A549 (cell line): ENCODE results near the gene KCNQ1. TPM values are rescaled to one million over a fixed set of nuclear protein-coding genes. Genes with fewer than 3 reads are reported as not detected.

Source experiments
- ATAC-seq, 2 experiments: fragments of 200-7000 bp in 1 of 2; fragments of >200 bp in 1 of 2; cut with Nextera tagmentation in 1 of 2; cut with Tn5 transposase in 1 of 2; 3 replicates each; pipeline versions ENCODE4 v1.8.0 to v1.9.1; 2018 to 2020; ENCODE audit warnings: mild to moderate bottlenecking in 1 of 2, moderate library complexity in 1 of 2
- CTCF ChIA-PET: fragments of 300-600 bp; sonication (Branson Sonifier 250); formaldehyde crosslinking; extraction: SDS; loops from one replicate; lab custom pipeline; 2021; ENCODE audit warnings: antibody characterized with exemption, inconsistent platforms; lab: Yijun Ruan, JAX
- POLR2A ChIA-PET: fragments of 350-600 bp; formaldehyde crosslinking; extraction: SDS; loops from one replicate; lab custom pipeline; 2021; ENCODE audit warnings: antibody characterized with exemption, inconsistent platforms; lab: Yijun Ruan, JAX
- DNase-seq, 2 experiments: peaks; one replicate each; pipeline versions ENCODE4 v3.0.0 to v3.0.0-alpha.2; 2011 to 2016; ENCODE audit warnings: low read depth in 1 of 2, low spot score in 1 of 2
- FAIRE-seq: peaks from 2 replicates; lab custom pipeline; 2011; peaks lifted over from hg19 to GRCh38; lab: Jason Lieb, UNC
- H3K27ac ChIP-seq, 2 experiments: fragments of >200 bp; sonication (Bioruptor Twin); formaldehyde crosslinking; 3 replicates each; pipeline ENCODE4 v1.5.1; 2016 to 2017
- H3K4me1 ChIP-seq: fragments of >200 bp; sonication (Bioruptor Twin); formaldehyde crosslinking; 3 replicates; pipeline ENCODE4 v1.6.1; 2016
- H3K4me2 ChIP-seq: fragments of >200 bp; sonication (Bioruptor Twin); formaldehyde crosslinking; 3 replicates; pipeline ENCODE4 v1.6.1; 2016
- H3K4me3 ChIP-seq: fragments of >200 bp; sonication (Bioruptor Twin); formaldehyde crosslinking; 3 replicates; pipeline ENCODE4 v1.5.1; 2016
- H3K9me3 ChIP-seq: fragments of >200 bp; sonication (Bioruptor Twin); formaldehyde crosslinking; 3 replicates; pipeline ENCODE4 v1.6.1; 2016
- CBX8 ChIP-seq: fragments of 200-600 bp; sonication (generic); IDR thresholded peaks from 2 replicates; pipeline ENCODE4 v1.6.1; 2016
- EHF ChIP-seq: fragments of 250-450 bp; sonication (Bioruptor Pico); IDR thresholded peaks from 2 replicates; pipeline ENCODE4 v1.5.0; 2020; ENCODE audit warnings: mild to moderate bottlenecking
- ELK1 ChIP-seq: fragments of 150-350 bp; IDR thresholded peaks from 2 replicates; pipeline ENCODE4 v1.6.1; 2014; ENCODE audit warnings: low read depth, mild to moderate bottlenecking, low read length
- GATA3 ChIP-seq: IDR thresholded peaks from 2 replicates; pipeline ENCODE4 v1.6.1; 2012; ENCODE audit warnings: borderline replicate concordance
- HDAC2 ChIP-seq: fragments of 200-600 bp; sonication (generic); IDR thresholded peaks from 2 replicates; pipeline ENCODE4 v1.6.1; 2016
- HES2 ChIP-seq: fragments of >200 bp; sonication (Bioruptor Twin); formaldehyde crosslinking; IDR thresholded peaks from 2 replicates; pipeline ENCODE4 v1.6.1; 2016
- HEYL ChIP-seq: fragments of 250-450 bp; sonication (Bioruptor Pico); IDR thresholded peaks from 2 replicates; pipeline ENCODE4 v1.8.0; 2021; ENCODE audit warnings: mild to moderate bottlenecking, moderate library complexity
- HMGXB4 ChIP-seq: fragments of 250-450 bp; sonication (Bioruptor Pico); IDR thresholded peaks from 2 replicates; pipeline ENCODE4 v1.5.0; 2021; ENCODE audit warnings: mild to moderate bottlenecking, moderate library complexity, borderline replicate concordance
- HOXA7 ChIP-seq: fragments of 250-450 bp; sonication (Bioruptor Pico); IDR thresholded peaks from 2 replicates; pipeline ENCODE4 v1.5.0; 2020; ENCODE audit warnings: mild to moderate bottlenecking, moderate library complexity
- KDM5A ChIP-seq: fragments of 200-600 bp; sonication (generic); IDR thresholded peaks from 2 replicates; pipeline ENCODE4 v1.6.1; 2016; ENCODE audit warnings: antibody characterized with exemption, mild to moderate bottlenecking
- MAFK ChIP-seq: fragments of 450-650 bp; IDR thresholded peaks from 2 replicates; pipeline ENCODE4 v1.6.1; 2014; ENCODE audit not compliant: partially characterized antibody
- NPAS2 ChIP-seq: fragments of 250-450 bp; sonication (Bioruptor Pico); IDR thresholded peaks from 2 replicates; pipeline ENCODE4 v1.8.0; 2022; ENCODE audit warnings: mild to moderate bottlenecking, moderate library complexity, borderline replicate concordance
- PBX3 ChIP-seq: IDR thresholded peaks from 2 replicates; pipeline ENCODE4 v1.6.1; 2012
- REST ChIP-seq: fragments of 200-600 bp; sonication (generic); IDR thresholded peaks from 2 replicates; pipeline ENCODE4 v1.6.1; 2016; ENCODE audit warnings: antibody characterized with exemption, mild to moderate bottlenecking, moderate library complexity
- RFX5 ChIP-seq: fragments of 450-650 bp; IDR thresholded peaks from 2 replicates; pipeline ENCODE4 v1.7.1; 2014; ENCODE audit warnings: antibody characterized with exemption, mild to moderate bottlenecking, moderate library complexity
- SREBF2 ChIP-seq: fragments of 450-650 bp; IDR thresholded peaks from 2 replicates; pipeline ENCODE4 v1.6.1; 2014; ENCODE audit warnings: mild to moderate bottlenecking, moderate library complexity
- TP53 ChIP-seq: fragments of 250-450 bp; sonication (Bioruptor Pico); IDR thresholded peaks from 2 replicates; pipeline ENCODE4 v1.5.0; 2021; ENCODE audit warnings: mild to moderate bottlenecking, moderate library complexity
- ZFP36 ChIP-seq: fragments of 450-650 bp; IDR thresholded peaks from 2 replicates; pipeline ENCODE4 v1.6.1; 2014; ENCODE audit warnings: borderline replicate concordance; ENCODE audit not compliant: partially characterized antibody
- ZSCAN20 ChIP-seq: fragments of 250-450 bp; sonication (Bioruptor Pico); IDR thresholded peaks from 2 replicates; pipeline ENCODE4 v1.8.0; 2022; ENCODE audit warnings: mild to moderate bottlenecking, moderate library complexity
- WGBS: methylation state at CpG from one replicate; pipeline ENCODE4 v1.1.6; 2017; ENCODE audit errors: missing lambda C conversion rate; 5-methylcytosine and 5-hydroxymethylcytosine counted together
- polyA plus RNA-seq, 4 experiments: library from polyadenylated mRNA; depleted of rRNA in 3 of 4; stranded (reverse); fragments of >200 nt; fragmentation: RNase III in 1 of 4; extraction: RNeasy Plus Mini Kit Qiagen cat#74134 plus additional on column Dnase treatment in 1 of 4; gene quantifications; 2 replicates in 3 of 4; 3 replicates in 1 of 4; pipeline ENCODE4 v1.2.3, GENCODE V29; 2011 to 2017
- TF ChIP-seq, protein P1 (sequence below): IDR thresholded peaks from 2 replicates; pipeline ENCODE4 v1.6.1; 2012; ENCODE audit warnings: low read depth, borderline replicate concordance

The KCNQ1 gene
- polyA plus RNA-seq, 2 of the 4 experiments (the other 2 are of a cell fraction) = 0.14 to 0.17 TPM

DNA sequence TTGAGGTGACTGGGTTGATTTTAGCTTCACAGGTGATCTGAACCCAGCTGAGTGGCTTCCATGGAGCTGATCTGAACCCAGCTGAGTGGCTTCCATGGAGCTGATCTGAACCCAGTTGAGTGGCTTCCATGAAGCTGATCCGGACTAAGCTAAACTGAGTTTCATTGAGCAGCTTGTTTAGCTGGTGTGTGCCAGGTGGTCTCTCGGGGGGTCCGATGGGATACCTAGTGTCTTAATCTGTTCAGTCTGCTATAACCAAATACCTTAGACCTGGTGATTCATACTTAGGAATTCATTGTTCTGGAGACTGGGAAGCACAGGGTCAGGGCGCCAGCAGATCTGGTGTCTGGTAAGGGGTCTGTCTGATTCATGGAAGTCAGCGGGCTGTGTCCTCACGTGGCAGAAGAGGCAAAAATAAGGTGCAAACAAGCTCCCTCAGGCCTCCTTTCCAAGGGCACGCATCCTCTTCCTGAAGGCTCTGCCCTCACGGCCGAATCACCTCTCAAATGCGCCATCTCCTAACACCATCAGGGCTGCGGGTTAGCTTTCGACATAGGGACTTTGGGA is 307.5 kb downstream of the KCNQ1 start (continued):
- no peak for TF ChIP-seq HMGXB4
- TF ChIP-seq GATA3 = no peak
- no peak for TF ChIP-seq CBX8
- no peak for TF ChIP-seq REST
- TF ChIP-seq TP53 (CRISPR knock-in tag) = no peak
- no peak for TF ChIP-seq ZFP36
- TF ChIP-seq ELK1 = no peak
- TF ChIP-seq, protein P1, sequence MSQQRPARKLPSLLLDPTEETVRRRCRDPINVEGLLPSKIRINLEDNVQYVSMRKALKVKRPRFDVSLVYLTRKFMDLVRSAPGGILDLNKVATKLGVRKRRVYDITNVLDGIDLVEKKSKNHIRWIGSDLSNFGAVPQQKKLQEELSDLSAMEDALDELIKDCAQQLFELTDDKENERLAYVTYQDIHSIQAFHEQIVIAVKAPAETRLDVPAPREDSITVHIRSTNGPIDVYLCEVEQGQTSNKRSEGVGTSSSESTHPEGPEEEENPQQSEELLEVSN = no peak
- no peak for TF ChIP-seq KDM5A
- TF ChIP-seq HES2 = no peak
- TF ChIP-seq SREBF2 = no peak
- TF ChIP-seq, all 56 proteins: peak for 0

- 62% methylated on average over 12 of the region's 12 CpGs for WGBS
- FAIRE-seq (no peak), DNase-seq (no peak), ATAC-seq (no peak)
- no peaks in the 10 kb centered on the region; the same call in 2 of the 3 replicates for H3K9me3 ChIP-seq
- 0 out of 3 replicates have a peak, but pooled peaks cover 5% of the 10 kb centered on the region for H3K4me1 ChIP-seq
- no peak overlapping the region for H3K4me3 ChIP-seq
- TF ChIP-seq REST (no peak), ZSCAN20 (CRISPR knock-in tag) (no peak), EHF (CRISPR knock-in tag) (no peak), HES2 (no peak), HDAC2 (no peak), ELK1 (no peak), MAFK (no peak), HEYL (CRISPR knock-in tag) (no peak), PBX3 (no peak), NPAS2 (CRISPR knock-in tag) (no peak), HOXA7 (no peak), RFX5 (no peak)
- ChIA-PET POLR2A (no interaction called here), CTCF (no interaction called here)
- no peak overlapping the region; a peak in 1 of 6 replicates for H3K27ac ChIP-seq
- H3K4me2 ChIP-seq = no peak overlapping the region
These were observed 308.1 kb downstream of the KCNQ1 start for GRCh38 chr11:2752923-2753322.
